ENCODE data around the gene MBD5.
A peak's percentile ranks its signal among the peaks of the same experiment; 100 is the strongest.

MBD5 gene

GRCh38 chr2:148317598-148317997 is 296.7 kb downstream of the MBD5 start:
- DNase-seq: no peak

- DNase-seq: no peak
Measured at GRCh38 chr2:148338541-148338940, 317.6 kb downstream of the MBD5 start.

- DNase-seq: no peak
Measured at GRCh38 chr2:148342086-148342485, 321.2 kb downstream of the MBD5 start.

GRCh38 chr2:148350199-148350598 is 329.3 kb downstream of the MBD5 start:
- no peak for DNase-seq

GRCh38 chr2:148351437-148352143 is 330.7 kb downstream of the MBD5 start:
- no peak for DNase-seq

GRCh38 chr2:148358375-148358774 is 337.5 kb downstream of the MBD5 start:
- no peak for DNase-seq

- DNase-seq: no peak
Measured at GRCh38 chr2:148360662-148361061, 339.8 kb downstream of the MBD5 start.

- no peak for DNase-seq
Measured at GRCh38 chr2:148362144-148362796, 341.4 kb downstream of the MBD5 start.

- DNase-seq: no peak
Measured at GRCh38 chr2:148375214-148375613, 354.3 kb downstream of the MBD5 start.

GRCh38 chr2:148391324-148391723 is 370.4 kb downstream of the MBD5 start:
- DNase-seq: no peak

- DNase-seq: no peak
Measured at GRCh38 chr2:148402786-148403185, 381.9 kb downstream of the MBD5 start.

GRCh38 chr2:148410899-148411298 is 390.0 kb downstream of the MBD5 start:
- no peak for DNase-seq

GRCh38 chr2:148416248-148416647 is 395.4 kb downstream of the MBD5 start:
- DNase-seq: no peak

- DNase-seq: peak; percentile 59 to 72
Measured at GRCh38 chr2:148430101-148430500, 409.2 kb downstream of the MBD5 start.

- no peak for DNase-seq
Measured at GRCh38 chr2:148447877-148448276, 427.0 kb downstream of the MBD5 start.

- DNase-seq: no peak
Measured at GRCh38 chr2:148450531-148450930, 429.6 kb downstream of the MBD5 start.

GRCh38 chr2:148451046-148451445 is 430.2 kb downstream of the MBD5 start:
- DNase-seq: no peak

GRCh38 chr2:148455791-148456190 is 434.9 kb downstream of the MBD5 start:
- no peak for DNase-seq

- DNase-seq: no peak
Measured at GRCh38 chr2:148458171-148458570, 437.3 kb downstream of the MBD5 start.

GRCh38 chr2:148459377-148459778 is 438.5 kb downstream of the MBD5 start:
- no peak for DNase-seq

- DNase-seq: no peak
Measured at GRCh38 chr2:148461876-148462275, 441.0 kb downstream of the MBD5 start.

GRCh38 chr2:148475626-148476025 is 454.7 kb downstream of the MBD5 start:
- DNase-seq: no peak

- DNase-seq: no peak
Measured at GRCh38 chr2:148479398-148479797, 458.5 kb downstream of the MBD5 start.

- no peak for DNase-seq
Measured at GRCh38 chr2:148483665-148484064, 462.8 kb downstream of the MBD5 start.

GRCh38 chr2:148484066-148484465 is 463.2 kb downstream of the MBD5 start:
- no peak for DNase-seq
